Measurements from ENCODE around the gene LAMB2. TPM values are rescaled to one million over a fixed set of nuclear protein-coding genes. Genes with fewer than 3 reads are reported as not detected.

LAMB2 gene
- total and polyA plus RNA-seq, 2 of the 8 experiments (the other 6 are each of a cell fraction or from before 2014, with no cell fraction given) = 112 to 153 TPM

GRCh38 chr3:49175530-49175929, 42.7 kb upstream of the LAMB2 start (continued):
- TF ChIP-seq CHD7 (IDR thresholded peaks at IDR 0.05; ENCODE audit: insufficient replicate concordance, low read length) (no peak), POLR2A (IDR thresholded peaks at IDR 0.05; ENCODE audit: control extremely low read depth in 1 of 2, low read depth in 2 of 2, low read length in 2 of 2) (no peak), CBX8 (IDR thresholded peaks at IDR 0.05; ENCODE audit: borderline replicate concordance, low read depth, low read length) (no peak), RFX5 (IDR thresholded peaks at IDR 0.05; ENCODE audit: borderline replicate concordance, low read depth, low read length) (no peak), TAF1 (IDR thresholded peaks at IDR 0.05; ENCODE audit: low read depth, low read length) (no peak), SIX5 (IDR thresholded peaks at IDR 0.05; ENCODE audit: low read depth, low read length) (no peak), CEBPB (IDR thresholded peaks at IDR 0.05; ENCODE audit: low read depth, low read length) (no peak), KDM4A (IDR thresholded peaks at IDR 0.05; ENCODE audit: low read depth, low read length, severe bottlenecking) (no peak)
- TF ChIP-seq, protein P1, sequence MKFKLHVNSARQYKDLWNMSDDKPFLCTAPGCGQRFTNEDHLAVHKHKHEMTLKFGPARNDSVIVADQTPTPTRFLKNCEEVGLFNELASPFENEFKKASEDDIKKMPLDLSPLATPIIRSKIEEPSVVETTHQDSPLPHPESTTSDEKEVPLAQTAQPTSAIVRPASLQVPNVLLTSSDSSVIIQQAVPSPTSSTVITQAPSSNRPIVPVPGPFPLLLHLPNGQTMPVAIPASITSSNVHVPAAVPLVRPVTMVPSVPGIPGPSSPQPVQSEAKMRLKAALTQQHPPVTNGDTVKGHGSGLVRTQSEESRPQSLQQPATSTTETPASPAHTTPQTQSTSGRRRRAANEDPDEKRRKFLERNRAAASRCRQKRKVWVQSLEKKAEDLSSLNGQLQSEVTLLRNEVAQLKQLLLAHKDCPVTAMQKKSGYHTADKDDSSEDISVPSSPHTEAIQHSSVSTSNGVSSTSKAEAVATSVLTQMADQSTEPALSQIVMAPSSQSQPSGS (IDR thresholded peaks at IDR 0.05; ENCODE audit: low read length) = no peak
